H1 (cell line): ENCODE data around the gene LIFR. TPM values are rescaled to one million over a fixed set of nuclear protein-coding genes. Genes with fewer than 3 reads are reported as not detected.

Experiments
- CTCF ChIA-PET: fragments of 300-600 bp; sonication (Branson Sonifier 250); formaldehyde crosslinking; loops from one replicate; lab custom pipeline; 2021; ENCODE audit not compliant: partially characterized antibody; lab: Charles Lee
- POLR2A ChIA-PET: fragments of 300-600 bp; sonication (Branson Sonifier 250); formaldehyde crosslinking; loops from one replicate; lab custom pipeline; 2021; ENCODE audit warnings: inconsistent platforms; ENCODE audit not compliant: partially characterized antibody; lab: Charles Lee
- DNase-seq, 2 experiments: peaks; one replicate each; pipeline versions ENCODE4 v3.0.0 to v3.0.0-alpha.2; 2010 to 2022; ENCODE audit warnings: low spot score in 2 of 2, low read depth in 1 of 2, mixed read lengths in 1 of 2
- FAIRE-seq: peaks from 2 replicates; lab custom pipeline; 2011; peaks lifted over from hg19 to GRCh38; lab: Jason Lieb, UNC
- H2AFZ ChIP-seq: 2 replicates; pipeline ENCODE4 v1.8.1; 2012; ENCODE audit warnings: low read length, inconsistent platforms
- H2AK5ac ChIP-seq: 2 replicates; pipeline ENCODE4 v1.6.1; 2013; ENCODE audit warnings: low read depth, low read length
- H2BK120ac ChIP-seq: replicated peaks from 2 replicates; pipeline ENCODE3; 2013; ENCODE audit warnings: low read depth, low read length, inconsistent platforms
- H2BK12ac ChIP-seq: 2 replicates; pipeline ENCODE4 v1.6.1; 2013; ENCODE audit warnings: low read depth, low read length
- H2BK15ac ChIP-seq: 2 replicates; pipeline ENCODE4 v1.6.1; 2013; ENCODE audit warnings: low read length
- H2BK20ac ChIP-seq: 2 replicates; pipeline ENCODE4 v1.6.1; 2013; ENCODE audit warnings: low read length
- H2BK5ac ChIP-seq: 2 replicates; pipeline ENCODE4 v1.6.1; 2013; ENCODE audit warnings: low read depth, low read length
- H3K14ac ChIP-seq: 2 replicates; pipeline ENCODE4 v1.6.1; 2013; ENCODE audit warnings: inconsistent platforms; ENCODE audit not compliant: insufficient read length
- H3K18ac ChIP-seq: 2 replicates; pipeline ENCODE4 v1.6.1; 2013; ENCODE audit warnings: low read length; ENCODE audit errors: extremely low read depth
- H3K23ac ChIP-seq: 2 replicates; pipeline ENCODE4 v1.6.1; 2013; ENCODE audit warnings: inconsistent platforms; ENCODE audit not compliant: insufficient read length
- H3K23me2 ChIP-seq: 2 replicates; pipeline ENCODE4 v1.6.1; 2013; ENCODE audit warnings: low read depth, low read length
- H3K27ac ChIP-seq: 2 replicates; pipeline ENCODE4 v1.6.1; 2011; ENCODE audit warnings: low read depth, low read length, inconsistent platforms
- H3K27me3 ChIP-seq, 4 experiments: replicated peaks in 1 of 4; 1 replicate in 1 of 4; 2 replicates in 3 of 4; pipeline versions ENCODE4 v1.6.1 to v1.8.1; 2011 to 2013; ENCODE audit warnings: low read length in 3 of 4, mild to moderate bottlenecking in 3 of 4, inconsistent platforms in 2 of 4, mixed read lengths in 2 of 4, moderate library complexity in 1 of 4; ENCODE audit not compliant: control insufficient read depth in 3 of 4, insufficient read depth in 3 of 4; ENCODE audit errors: extremely low read depth in 1 of 4
- H3K36me3 ChIP-seq, 4 experiments: 2 replicates each; pipeline versions ENCODE4 v1.6.1 to v1.8.1; 2011 to 2013; ENCODE audit warnings: mild to moderate bottlenecking in 4 of 4, low read length in 3 of 4, moderate library complexity in 2 of 4, control low read depth in 1 of 4, inconsistent platforms in 1 of 4; ENCODE audit not compliant: insufficient read depth in 4 of 4, control insufficient read depth in 2 of 4
- H3K4ac ChIP-seq: replicated peaks from 2 replicates; pipeline ENCODE3; 2013; ENCODE audit warnings: low read length, low read depth, mixed read lengths, inconsistent platforms; ENCODE audit not compliant: insufficient read length
- H3K4me1 ChIP-seq, 4 experiments: replicated peaks in 1 of 4; 1 replicate in 1 of 4; 2 replicates in 3 of 4; pipeline versions ENCODE4 v1.6.1 to v1.8.1; 2011 to 2013; ENCODE audit warnings: low read length in 3 of 4, inconsistent platforms in 2 of 4, mixed read lengths in 1 of 4; ENCODE audit not compliant: insufficient read depth in 4 of 4, control insufficient read depth in 3 of 4
- H3K4me2 ChIP-seq, 2 experiments: 2 replicates each; pipeline versions ENCODE4 v1.6.1 to v1.8.1; 2011 to 2013; ENCODE audit warnings: low read depth in 2 of 2, low read length in 2 of 2, control low read depth in 1 of 2, inconsistent platforms in 1 of 2, mild to moderate bottlenecking in 1 of 2; ENCODE audit not compliant: insufficient read depth in 1 of 2
- H3K4me3 ChIP-seq, 4 experiments: fragments of 200-600, 300-600 bp in 1 of 4; sonication (generic), shearing (Covaris generic), sonication (Bioruptor Twin) in 1 of 4; 2 replicates each; pipeline versions ENCODE4 v1.5.1 to v1.8.1; 2011 to 2016; ENCODE audit warnings: low read length in 4 of 4, low read depth in 3 of 4, control low read depth in 2 of 4, inconsistent platforms in 2 of 4, mild to moderate bottlenecking in 2 of 4, mixed read lengths in 1 of 4, moderate library complexity in 1 of 4; ENCODE audit not compliant: insufficient read depth in 2 of 4; ENCODE audit errors: extremely low read depth in 1 of 4
- H3K56ac ChIP-seq: replicated peaks from 2 replicates; pipeline ENCODE3; 2013; ENCODE audit warnings: low read depth, mild to moderate bottlenecking, mixed read lengths, low read length, inconsistent platforms; ENCODE audit not compliant: insufficient read length
- H3K79me1 ChIP-seq: 2 replicates; pipeline ENCODE4 v1.6.1; 2013; ENCODE audit warnings: low read depth, low read length, control low read depth
- H3K79me2 ChIP-seq, 2 experiments: 2 replicates each; pipeline versions ENCODE4 v1.6.1 to v1.8.1; 2012 to 2013; ENCODE audit warnings: low read length in 2 of 2, mild to moderate bottlenecking in 2 of 2, inconsistent platforms in 1 of 2; ENCODE audit not compliant: insufficient read depth in 2 of 2, control insufficient read depth in 1 of 2
- H3K9ac ChIP-seq, 4 experiments: replicated peaks in 1 of 4; 1 replicate in 1 of 4; 2 replicates in 3 of 4; pipeline versions ENCODE4 v1.6.1 to v1.8.1; 2011 to 2013; ENCODE audit warnings: low read depth in 3 of 4, low read length in 3 of 4, control low read depth in 2 of 4, mild to moderate bottlenecking in 2 of 4, moderate library complexity in 2 of 4, inconsistent platforms in 1 of 4; ENCODE audit errors: extremely low read depth in 1 of 4
- H3K9me3 ChIP-seq, 2 experiments: 2 replicates each; pipeline versions ENCODE4 v1.6.1 to v1.8.1; 2012 to 2013; ENCODE audit warnings: mild to moderate bottlenecking in 2 of 2, moderate library complexity in 2 of 2, control low read depth in 1 of 2, inconsistent platforms in 1 of 2, low read depth in 1 of 2, low read length in 1 of 2, mixed read lengths in 1 of 2; ENCODE audit not compliant: insufficient read depth in 2 of 2
- H4K20me1 ChIP-seq, 2 experiments: replicated peaks in 1 of 2; 2 replicates each; pipeline versions ENCODE3 to v1.8.1; 2011 to 2013; ENCODE audit warnings: inconsistent platforms in 2 of 2, low read length in 2 of 2, mild to moderate bottlenecking in 1 of 2; ENCODE audit not compliant: insufficient read depth in 2 of 2, control insufficient read depth in 1 of 2
- H4K5ac ChIP-seq: 2 replicates; pipeline ENCODE4 v1.6.1; 2013; ENCODE audit warnings: low read length, low read depth, mixed read lengths, inconsistent platforms; ENCODE audit not compliant: insufficient read length
- H4K8ac ChIP-seq: 2 replicates; pipeline ENCODE4 v1.8.0; 2013; ENCODE audit warnings: mild to moderate bottlenecking, moderate library complexity, low read length, inconsistent platforms; ENCODE audit not compliant: insufficient read depth; ENCODE audit errors: extremely low read depth
- H4K91ac ChIP-seq: replicated peaks from 2 replicates; pipeline ENCODE3; 2013; ENCODE audit warnings: low read length, mixed read lengths, inconsistent platforms; ENCODE audit not compliant: insufficient read length
- E2F6 ChIP-seq: IDR thresholded peaks from 2 replicates; pipeline ENCODE4 v1.6.1; 2012; ENCODE audit warnings: inconsistent platforms
- FOSL1 ChIP-seq: IDR thresholded peaks from 2 replicates; pipeline ENCODE4 v1.6.1; 2011; ENCODE audit warnings: mild to moderate bottlenecking, low read depth, low read length, moderate library complexity; ENCODE audit not compliant: insufficient read depth
- GTF2F1 ChIP-seq: IDR thresholded peaks from 2 replicates; pipeline ENCODE4 v1.6.1; 2012; ENCODE audit warnings: low read depth, low read length, improper control_type of control experiment, borderline replicate concordance
- JUN ChIP-seq: IDR thresholded peaks from 2 replicates; pipeline ENCODE4 v1.6.1; 2011; ENCODE audit warnings: low read depth, mild to moderate bottlenecking, improper control_type of control experiment, low read length
- SIRT6 ChIP-seq: IDR thresholded peaks from one replicate; pipeline ENCODE4 v1.7.1; 2012; ENCODE audit warnings: low read length, inconsistent platforms
- SP2 ChIP-seq: IDR thresholded peaks from 2 replicates; pipeline ENCODE4 v1.6.1; 2012; ENCODE audit warnings: mild to moderate bottlenecking, low read length, inconsistent platforms
- WGBS, 2 experiments: shearing (Covaris generic) in 1 of 2; methylation state at CpG; one replicate each; pipeline versions ENCODE4 v1.1.6 to v1.1.7; 2013 to 2015; ENCODE audit warnings: low lambda C conversion rate in 2 of 2, mixed read lengths in 2 of 2, inconsistent platforms in 1 of 2, low coverage in 1 of 2, missing lambda C conversion rate in 1 of 2; ENCODE audit not compliant: insufficient replicate concordance in 2 of 2, insufficient coverage in 1 of 2, insufficient read length in 1 of 2; ENCODE audit errors: extremely low coverage in 1 of 2, missing lambda C conversion rate in 1 of 2; 5-methylcytosine and 5-hydroxymethylcytosine counted together
- polyA plus RNA-seq, 7 experiments: library from polyadenylated mRNA; depleted of rRNA in 3 of 7; stranded (reverse) in 5 of 7; unstranded in 2 of 7; fragments of >200 nt in 5 of 7; fragments of 200-250 nt in 2 of 7; gene quantifications; 1 replicate in 5 of 7; 2 replicates in 1 of 7; 4 replicates in 1 of 7; pipeline versions ENCODE4 v1.2.1 to v1.2.3, GENCODE V29; 2011 to 2013; ENCODE audit warnings: missing spikeins in 2 of 7, mixed read lengths in 2 of 7
- total RNA-seq: library from RNA; stranded (reverse); fragmentation: NEBNext Ultra II Directional; extraction: Animal tissue kit (Norgen Biotek cat#: 25700); gene quantifications from 2 replicates; pipeline ENCODE4 v1.2.1, GENCODE V29; 2021

The LIFR gene
- total and polyA plus RNA-seq, 2 of the 8 experiments (the other 6 are each of a cell fraction or from before 2014, with no cell fraction given): 2.0 to 18.9 TPM

- no peak overlapping the region for H2BK12ac ChIP-seq
- FAIRE-seq: no peak
- no peak overlapping the region for H3K9ac ChIP-seq
- H3K4me2 ChIP-seq: peak overlapping the region in 1 of 2 experiments; percentile 19; a peak in 1 of 4 replicates
- H3K27ac ChIP-seq: no peak overlapping the region
- H3K27me3 ChIP-seq: no peaks in the 10 kb centered on the region
- peak overlapping the region; percentile 59 for H4K91ac ChIP-seq
- H3K4me1 ChIP-seq: peaks cover 0 to 13% (median 9%) of the 10 kb centered on the region in 4 experiments; a peak in 5 of 7 replicates
- DNase-seq: no peak
- peaks cover 3% of the 10 kb centered on the region; the same call in 1 of the 2 replicates for H3K79me1 ChIP-seq
- ChIA-PET CTCF (interaction anchor here (1.0 to 2.5 kb wide), 4 partner anchors 16 to 113 kb away, joined by 3 to 8 read pairs (median 4); no protein-coding TSS in a partner anchor), POLR2A (no interaction called here)
- no peak overlapping the region for H2BK15ac ChIP-seq
- no peak overlapping the region for H4K5ac ChIP-seq
- no peak overlapping the region for H3K14ac ChIP-seq
- no peak overlapping the region for H2BK5ac ChIP-seq
- 84% methylated on average over 8 of the region's 8 CpGs; no CpG with 5 or more reads in 1 of the 2 experiments for WGBS, 2 experiments
- H4K8ac ChIP-seq: no peak overlapping the region
- no peaks in the 10 kb centered on the region for H3K23me2 ChIP-seq
- TF ChIP-seq JUN: no peak
- no peak for TF ChIP-seq E2F6
- TF ChIP-seq SIRT6: no peak
- no peak for TF ChIP-seq SP2
- TF ChIP-seq FOSL1: no peak
- TF ChIP-seq GTF2F1: no peak
- no peaks in the 10 kb centered on the region for H3K9me3 ChIP-seq
- H3K36me3 ChIP-seq: no peaks in the 10 kb centered on the region
- H3K79me2 ChIP-seq: peaks cover 0 to 53% of the 10 kb centered on the region in 2 experiments; a peak in 2 of 4 replicates
- no peak overlapping the region for H3K4ac ChIP-seq
- peak overlapping the region; percentile 78; the same call in 1 of the 2 replicates for H3K18ac ChIP-seq
- H2BK20ac ChIP-seq: no peak overlapping the region
- H3K56ac ChIP-seq: no peak overlapping the region
- no peak overlapping the region for H2AFZ ChIP-seq
- H3K23ac ChIP-seq: no peak overlapping the region
- H2AK5ac ChIP-seq: no peak overlapping the region
- no peak overlapping the region for H2BK120ac ChIP-seq
- H4K20me1 ChIP-seq: no peaks in the 10 kb centered on the region
- no peak overlapping the region for H3K4me3 ChIP-seq
These were observed 22.9 kb downstream of the LIFR start for GRCh38 chr5:38533286-38534155.
